Measurements from ENCODE around the gene MRPL2. TPM values are rescaled to one million over a fixed set of nuclear protein-coding genes. Genes with fewer than 3 reads are reported as not detected.

The MRPL2 gene
- total and polyA plus RNA-seq, 2 of the 8 experiments (the other 6 are each of a cell fraction or from before 2014, with no cell fraction given) = 58.7 to 99.9 TPM

DNA sequence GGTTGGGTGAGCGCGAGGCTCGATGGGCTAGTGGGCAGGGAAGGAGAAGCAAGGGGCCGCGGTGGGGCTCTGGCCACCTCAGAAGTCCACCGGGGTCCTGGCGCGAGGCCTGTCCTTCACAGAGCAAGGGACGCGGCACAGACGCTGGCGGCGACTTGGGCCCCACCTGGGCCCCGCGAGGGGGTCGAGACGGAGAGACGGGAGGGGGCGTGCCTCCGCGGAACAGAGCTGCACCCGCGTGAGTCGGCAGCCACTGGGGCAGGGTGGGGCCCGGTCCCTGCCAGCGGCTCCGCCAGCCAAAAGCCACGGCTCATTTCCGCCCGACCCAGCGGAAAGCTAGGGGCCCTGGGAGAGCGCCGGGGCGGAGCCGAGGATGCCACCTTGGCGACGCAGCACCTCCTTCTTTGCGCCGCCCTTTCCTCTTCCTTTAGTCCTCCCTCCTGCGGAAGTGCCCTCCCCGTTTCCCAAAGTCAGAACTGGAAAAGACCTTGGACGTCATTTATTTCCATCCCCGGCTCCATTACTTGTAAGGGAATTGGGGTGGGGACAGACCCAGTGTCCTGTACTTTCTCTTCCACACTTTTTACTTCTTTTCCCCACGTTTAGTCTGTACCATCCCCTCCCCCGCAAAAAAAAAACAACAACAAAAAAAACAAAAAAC lies 5.6 kb downstream of the MRPL2 start, which contains the start of gene CUL7 (continued):
- TF ChIP-seq TCF12 (IDR thresholded peaks at IDR 0.05; ENCODE audit: low read depth, low read length) (no peak), SRF (IDR thresholded peaks at IDR 0.05; ENCODE audit: low read depth, low read length) (no peak), EZH2 (IDR thresholded peaks at IDR 0.05; ENCODE audit: low read depth, low read length, severe bottlenecking) (no peak), NRF1 (IDR thresholded peaks at IDR 0.05; ENCODE audit: low read depth, low read length) (no peak; the same call in 1 of the 2 replicates), TAF7 (optimal IDR thresholded peaks at IDR 0.05; ENCODE audit: borderline replicate concordance, low read depth, low read length) (no peak), POU5F1 (IDR thresholded peaks at IDR 0.05; ENCODE audit: low read depth, low read length) (no peak), CREB1 (IDR thresholded peaks at IDR 0.05) (peak; percentile 51), TBP (IDR thresholded peaks at IDR 0.05; ENCODE audit: low read depth, low read length) (peak; percentile 56; the same call in 1 of the 2 replicates), JUN (IDR thresholded peaks at IDR 0.05; ENCODE audit: low read depth, low read length) (no peak), ZNF274 (IDR thresholded peaks at IDR 0.05; ENCODE audit: borderline replicate concordance, extremely low read depth, low read length) (no peak), SIRT6 (IDR thresholded peaks at IDR 0.05; ENCODE audit: low read length) (no peak), SIX5 (IDR thresholded peaks at IDR 0.05; ENCODE audit: low read depth, low read length) (no peak), CEBPB (IDR thresholded peaks at IDR 0.05; ENCODE audit: low read depth, low read length) (no peak), BACH1 (IDR thresholded peaks at IDR 0.05; ENCODE audit: low read length) (no peak), SP1 (IDR thresholded peaks at IDR 0.05; ENCODE audit: low read depth, low read length) (no peak), RFX5 (IDR thresholded peaks at IDR 0.05; ENCODE audit: borderline replicate concordance, low read depth, low read length) (no peak), MAFK (IDR thresholded peaks at IDR 0.05; ENCODE audit: low read depth, low read length) (no peak), GABPA (IDR thresholded peaks at IDR 0.05; ENCODE audit: borderline replicate concordance, insufficient read depth, low read length) (0 out of 2 replicates have a peak, but pooled peaks have one; percentile 63), CBX8 (IDR thresholded peaks at IDR 0.05; ENCODE audit: borderline replicate concordance, low read depth, low read length) (no peak)
- TF ChIP-seq, protein P1, sequence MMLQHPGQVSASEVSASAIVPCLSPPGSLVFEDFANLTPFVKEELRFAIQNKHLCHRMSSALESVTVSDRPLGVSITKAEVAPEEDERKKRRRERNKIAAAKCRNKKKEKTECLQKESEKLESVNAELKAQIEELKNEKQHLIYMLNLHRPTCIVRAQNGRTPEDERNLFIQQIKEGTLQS (IDR thresholded peaks at IDR 0.05; ENCODE audit: insufficient read depth, low read depth, low read length) = no peak
- TF ChIP-seq, protein P2, sequence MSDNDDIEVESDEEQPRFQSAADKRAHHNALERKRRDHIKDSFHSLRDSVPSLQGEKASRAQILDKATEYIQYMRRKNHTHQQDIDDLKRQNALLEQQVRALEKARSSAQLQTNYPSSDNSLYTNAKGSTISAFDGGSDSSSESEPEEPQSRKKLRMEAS (IDR thresholded peaks at IDR 0.05) = no peak
- TF ChIP-seq, protein P3, sequence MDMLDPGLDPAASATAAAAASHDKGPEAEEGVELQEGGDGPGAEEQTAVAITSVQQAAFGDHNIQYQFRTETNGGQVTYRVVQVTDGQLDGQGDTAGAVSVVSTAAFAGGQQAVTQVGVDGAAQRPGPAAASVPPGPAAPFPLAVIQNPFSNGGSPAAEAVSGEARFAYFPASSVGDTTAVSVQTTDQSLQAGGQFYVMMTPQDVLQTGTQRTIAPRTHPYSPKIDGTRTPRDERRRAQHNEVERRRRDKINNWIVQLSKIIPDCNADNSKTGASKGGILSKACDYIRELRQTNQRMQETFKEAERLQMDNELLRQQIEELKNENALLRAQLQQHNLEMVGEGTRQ (IDR thresholded peaks at IDR 0.05; ENCODE audit: low read length) = no peak
